HepG2 (cell line): ENCODE results near the gene MST1. TPM values are rescaled to one million over a fixed set of nuclear protein-coding genes. Genes with fewer than 3 reads are reported as not detected.

Source experiments
- HOXA7 ChIP-seq: sonication (generic); formaldehyde crosslinking; IDR thresholded peaks from 2 replicates; pipeline ENCODE4 v1.8.1; 2022; ENCODE audit warnings: mild to moderate bottlenecking, missing genetic modification reagents, moderate library complexity
- KLF11 ChIP-seq: IDR thresholded peaks from 2 replicates; pipeline ENCODE4 v1.6.1; 2016; ENCODE audit warnings: missing compliant biosample characterization
- SMC3 ChIP-seq: IDR thresholded peaks from 2 replicates; pipeline ENCODE4 v1.6.1; 2011; ENCODE audit warnings: low read length, improper control_type of control experiment
- SP5 ChIP-seq: IDR thresholded peaks from 2 replicates; pipeline ENCODE4 v1.6.1; 2016; ENCODE audit warnings: low read depth, borderline replicate concordance
- ZC3H4 ChIP-seq: sonication (generic); formaldehyde crosslinking; IDR thresholded peaks from 2 replicates; pipeline ENCODE4 v1.4.0; 2020; ENCODE audit warnings: missing genetic modification reagents, borderline replicate concordance
- ZNF160 ChIP-seq: sonication (generic); formaldehyde crosslinking; IDR thresholded peaks from 2 replicates; pipeline ENCODE4 v1.8.0; 2022; ENCODE audit warnings: mild to moderate bottlenecking, inconsistent platforms, missing genetic modification reagents
- ZNF468 ChIP-seq: sonication (generic); formaldehyde crosslinking; IDR thresholded peaks from 2 replicates; pipeline ENCODE4 v1.8.0; 2022; ENCODE audit warnings: mild to moderate bottlenecking, moderate library complexity, missing genetic modification reagents
- polyA plus RNA-seq, 8 experiments: library from polyadenylated mRNA; depleted of rRNA in 3 of 8; stranded (reverse) in 7 of 8; unstranded in 1 of 8; fragments of >200 nt; fragmentation: Illumina TruSeq in 4 of 8; extraction: Trizol in 4 of 8; gene quantifications; 2 replicates each; pipeline versions ENCODE4 v1.2.1 to v1.2.3, GENCODE V29; 2011 to 2016; ENCODE audit warnings: low read depth in 4 of 8, missing spikeins in 1 of 8, mixed read lengths in 1 of 8; ENCODE audit not compliant: insufficient read depth in 1 of 8
- total RNA-seq, 5 experiments: library from RNA; depleted of rRNA; stranded (reverse); fragments of >200 nt; fragmentation: Illumina TruSeq; extraction: Trizol; gene quantifications; 2 replicates each; pipeline ENCODE4 v1.2.3, GENCODE V29; 2016; ENCODE audit warnings: low read depth in 1 of 5
- TF ChIP-seq, protein P1 (sequence below): sonication (generic); formaldehyde crosslinking; IDR thresholded peaks from 2 replicates; pipeline ENCODE4 v1.4.0; 2020; ENCODE audit warnings: mild to moderate bottlenecking, missing genetic modification reagents
- TF ChIP-seq, protein P2 (sequence below): sonication (generic); formaldehyde crosslinking; IDR thresholded peaks from 2 replicates; pipeline ENCODE4 v1.5.1; 2020; ENCODE audit warnings: missing genetic modification reagents, mild to moderate bottlenecking, borderline replicate concordance
- TF ChIP-seq, protein P3 (sequence below): sonication (generic); formaldehyde crosslinking; IDR thresholded peaks from 2 replicates; pipeline ENCODE4 v1.8.0; 2022; ENCODE audit warnings: mild to moderate bottlenecking, missing genetic modification reagents, moderate library complexity
- TF ChIP-seq, protein P4 (sequence below): sonication (generic); formaldehyde crosslinking; conservative IDR thresholded peaks from 2 replicates; pipeline ENCODE4 v1.8.0; 2022; ENCODE audit warnings: mild to moderate bottlenecking, moderate library complexity, missing genetic modification reagents
- TF ChIP-seq, protein P5 (sequence below): sonication (generic); formaldehyde crosslinking; IDR thresholded peaks from 2 replicates; pipeline ENCODE4 v1.4.0; 2020; ENCODE audit warnings: missing genetic modification reagents
- TF ChIP-seq, protein P6 (sequence below): sonication (generic); formaldehyde crosslinking; IDR thresholded peaks from 2 replicates; pipeline ENCODE4; 2020; ENCODE audit warnings: missing genetic modification reagents, mild to moderate bottlenecking, borderline replicate concordance

MST1 gene
- total and polyA plus RNA-seq, 2 of the 13 experiments (the other 11 are each of a cell fraction or from before 2014, with no cell fraction given) = 189 to 452 TPM

DNA sequence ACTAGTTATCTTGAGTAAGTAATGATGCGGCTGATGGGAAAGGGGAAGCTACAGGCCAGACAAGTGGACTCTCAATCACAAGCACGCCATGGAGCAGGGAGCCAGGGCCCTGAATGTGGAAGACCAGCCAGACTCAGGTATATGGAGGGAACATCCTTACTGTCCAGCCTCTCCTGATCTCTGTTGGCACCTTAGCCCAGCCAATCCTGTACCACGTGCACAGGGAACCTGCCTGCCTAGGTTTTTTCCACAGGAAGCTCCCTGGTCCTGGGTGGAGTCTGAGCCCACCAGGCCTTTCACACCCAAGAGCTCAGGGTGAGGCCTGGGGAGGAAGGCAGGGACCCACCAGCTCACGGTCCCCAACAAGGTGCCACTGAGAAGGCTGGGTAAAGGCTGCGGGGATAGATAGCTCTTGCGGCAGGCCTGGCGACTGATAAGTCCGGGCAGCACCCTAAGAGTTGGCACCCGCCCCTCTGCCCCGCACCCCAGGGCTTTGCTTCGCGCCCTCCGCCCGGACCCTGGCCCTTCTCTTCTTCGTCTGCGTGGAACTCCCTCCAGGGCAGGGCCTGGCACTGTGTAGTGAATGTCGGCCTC is 16.1 kb downstream of the MST1 start (continued):
- TF ChIP-seq, protein P1, sequence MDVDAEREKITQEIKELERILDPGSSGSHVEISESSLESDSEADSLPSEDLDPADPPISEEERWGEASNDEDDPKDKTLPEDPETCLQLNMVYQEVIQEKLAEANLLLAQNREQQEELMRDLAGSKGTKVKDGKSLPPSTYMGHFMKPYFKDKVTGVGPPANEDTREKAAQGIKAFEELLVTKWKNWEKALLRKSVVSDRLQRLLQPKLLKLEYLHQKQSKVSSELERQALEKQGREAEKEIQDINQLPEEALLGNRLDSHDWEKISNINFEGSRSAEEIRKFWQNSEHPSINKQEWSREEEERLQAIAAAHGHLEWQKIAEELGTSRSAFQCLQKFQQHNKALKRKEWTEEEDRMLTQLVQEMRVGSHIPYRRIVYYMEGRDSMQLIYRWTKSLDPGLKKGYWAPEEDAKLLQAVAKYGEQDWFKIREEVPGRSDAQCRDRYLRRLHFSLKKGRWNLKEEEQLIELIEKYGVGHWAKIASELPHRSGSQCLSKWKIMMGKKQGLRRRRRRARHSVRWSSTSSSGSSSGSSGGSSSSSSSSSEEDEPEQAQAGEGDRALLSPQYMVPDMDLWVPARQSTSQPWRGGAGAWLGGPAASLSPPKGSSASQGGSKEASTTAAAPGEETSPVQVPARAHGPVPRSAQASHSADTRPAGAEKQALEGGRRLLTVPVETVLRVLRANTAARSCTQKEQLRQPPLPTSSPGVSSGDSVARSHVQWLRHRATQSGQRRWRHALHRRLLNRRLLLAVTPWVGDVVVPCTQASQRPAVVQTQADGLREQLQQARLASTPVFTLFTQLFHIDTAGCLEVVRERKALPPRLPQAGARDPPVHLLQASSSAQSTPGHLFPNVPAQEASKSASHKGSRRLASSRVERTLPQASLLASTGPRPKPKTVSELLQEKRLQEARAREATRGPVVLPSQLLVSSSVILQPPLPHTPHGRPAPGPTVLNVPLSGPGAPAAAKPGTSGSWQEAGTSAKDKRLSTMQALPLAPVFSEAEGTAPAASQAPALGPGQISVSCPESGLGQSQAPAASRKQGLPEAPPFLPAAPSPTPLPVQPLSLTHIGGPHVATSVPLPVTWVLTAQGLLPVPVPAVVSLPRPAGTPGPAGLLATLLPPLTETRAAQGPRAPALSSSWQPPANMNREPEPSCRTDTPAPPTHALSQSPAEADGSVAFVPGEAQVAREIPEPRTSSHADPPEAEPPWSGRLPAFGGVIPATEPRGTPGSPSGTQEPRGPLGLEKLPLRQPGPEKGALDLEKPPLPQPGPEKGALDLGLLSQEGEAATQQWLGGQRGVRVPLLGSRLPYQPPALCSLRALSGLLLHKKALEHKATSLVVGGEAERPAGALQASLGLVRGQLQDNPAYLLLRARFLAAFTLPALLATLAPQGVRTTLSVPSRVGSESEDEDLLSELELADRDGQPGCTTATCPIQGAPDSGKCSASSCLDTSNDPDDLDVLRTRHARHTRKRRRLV (CRISPR knock-in tag) = peak; percentile 41; the same call in 1 of the 2 replicates
- no peak for TF ChIP-seq SP5 (CRISPR knock-in tag)
- TF ChIP-seq, protein P2, sequence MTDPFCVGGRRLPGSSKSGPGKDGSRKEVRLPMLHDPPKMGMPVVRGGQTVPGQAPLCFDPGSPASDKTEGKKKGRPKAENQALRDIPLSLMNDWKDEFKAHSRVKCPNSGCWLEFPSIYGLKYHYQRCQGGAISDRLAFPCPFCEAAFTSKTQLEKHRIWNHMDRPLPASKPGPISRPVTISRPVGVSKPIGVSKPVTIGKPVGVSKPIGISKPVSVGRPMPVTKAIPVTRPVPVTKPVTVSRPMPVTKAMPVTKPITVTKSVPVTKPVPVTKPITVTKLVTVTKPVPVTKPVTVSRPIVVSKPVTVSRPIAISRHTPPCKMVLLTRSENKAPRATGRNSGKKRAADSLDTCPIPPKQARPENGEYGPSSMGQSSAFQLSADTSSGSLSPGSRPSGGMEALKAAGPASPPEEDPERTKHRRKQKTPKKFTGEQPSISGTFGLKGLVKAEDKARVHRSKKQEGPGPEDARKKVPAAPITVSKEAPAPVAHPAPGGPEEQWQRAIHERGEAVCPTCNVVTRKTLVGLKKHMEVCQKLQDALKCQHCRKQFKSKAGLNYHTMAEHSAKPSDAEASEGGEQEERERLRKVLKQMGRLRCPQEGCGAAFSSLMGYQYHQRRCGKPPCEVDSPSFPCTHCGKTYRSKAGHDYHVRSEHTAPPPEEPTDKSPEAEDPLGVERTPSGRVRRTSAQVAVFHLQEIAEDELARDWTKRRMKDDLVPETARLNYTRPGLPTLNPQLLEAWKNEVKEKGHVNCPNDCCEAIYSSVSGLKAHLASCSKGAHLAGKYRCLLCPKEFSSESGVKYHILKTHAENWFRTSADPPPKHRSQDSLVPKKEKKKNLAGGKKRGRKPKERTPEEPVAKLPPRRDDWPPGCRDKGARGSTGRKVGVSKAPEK (CRISPR knock-in tag) = no peak
- no peak for TF ChIP-seq SMC3
- no peak; the same call in 1 of the 2 replicates for TF ChIP-seq ZC3H4 (CRISPR knock-in tag)
- TF ChIP-seq HOXA7 (CRISPR knock-in tag) = no peak
- no peak for TF ChIP-seq ZNF468
- TF ChIP-seq, protein P3, sequence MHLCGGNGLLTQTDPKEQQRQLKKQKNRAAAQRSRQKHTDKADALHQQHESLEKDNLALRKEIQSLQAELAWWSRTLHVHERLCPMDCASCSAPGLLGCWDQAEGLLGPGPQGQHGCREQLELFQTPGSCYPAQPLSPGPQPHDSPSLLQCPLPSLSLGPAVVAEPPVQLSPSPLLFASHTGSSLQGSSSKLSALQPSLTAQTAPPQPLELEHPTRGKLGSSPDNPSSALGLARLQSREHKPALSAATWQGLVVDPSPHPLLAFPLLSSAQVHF = no peak
- TF ChIP-seq, protein P4, sequence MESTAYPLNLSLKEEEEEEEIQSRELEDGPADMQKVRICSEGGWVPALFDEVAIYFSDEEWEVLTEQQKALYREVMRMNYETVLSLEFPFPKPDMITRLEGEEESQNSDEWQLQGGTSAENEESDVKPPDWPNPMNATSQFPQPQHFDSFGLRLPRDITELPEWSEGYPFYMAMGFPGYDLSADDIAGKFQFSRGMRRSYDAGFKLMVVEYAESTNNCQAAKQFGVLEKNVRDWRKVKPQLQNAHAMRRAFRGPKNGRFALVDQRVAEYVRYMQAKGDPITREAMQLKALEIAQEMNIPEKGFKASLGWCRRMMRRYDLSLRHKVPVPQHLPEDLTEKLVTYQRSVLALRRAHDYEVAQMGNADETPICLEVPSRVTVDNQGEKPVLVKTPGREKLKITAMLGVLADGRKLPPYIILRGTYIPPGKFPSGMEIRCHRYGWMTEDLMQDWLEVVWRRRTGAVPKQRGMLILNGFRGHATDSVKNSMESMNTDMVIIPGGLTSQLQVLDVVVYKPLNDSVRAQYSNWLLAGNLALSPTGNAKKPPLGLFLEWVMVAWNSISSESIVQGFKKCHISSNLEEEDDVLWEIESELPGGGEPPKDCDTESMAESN (CRISPR knock-in tag) = no peak
- TF ChIP-seq ZNF160 = 0 out of 2 replicates have a peak, but pooled peaks have one; percentile 23
- TF ChIP-seq, protein P5, sequence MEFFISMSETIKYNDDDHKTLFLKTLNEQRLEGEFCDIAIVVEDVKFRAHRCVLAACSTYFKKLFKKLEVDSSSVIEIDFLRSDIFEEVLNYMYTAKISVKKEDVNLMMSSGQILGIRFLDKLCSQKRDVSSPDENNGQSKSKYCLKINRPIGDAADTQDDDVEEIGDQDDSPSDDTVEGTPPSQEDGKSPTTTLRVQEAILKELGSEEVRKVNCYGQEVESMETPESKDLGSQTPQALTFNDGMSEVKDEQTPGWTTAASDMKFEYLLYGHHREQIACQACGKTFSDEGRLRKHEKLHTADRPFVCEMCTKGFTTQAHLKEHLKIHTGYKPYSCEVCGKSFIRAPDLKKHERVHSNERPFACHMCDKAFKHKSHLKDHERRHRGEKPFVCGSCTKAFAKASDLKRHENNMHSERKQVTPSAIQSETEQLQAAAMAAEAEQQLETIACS (CRISPR knock-in tag) = 0 out of 2 replicates have a peak, but pooled peaks have one; percentile 49
- no peak for TF ChIP-seq KLF11 (CRISPR knock-in tag)
- TF ChIP-seq, protein P6, sequence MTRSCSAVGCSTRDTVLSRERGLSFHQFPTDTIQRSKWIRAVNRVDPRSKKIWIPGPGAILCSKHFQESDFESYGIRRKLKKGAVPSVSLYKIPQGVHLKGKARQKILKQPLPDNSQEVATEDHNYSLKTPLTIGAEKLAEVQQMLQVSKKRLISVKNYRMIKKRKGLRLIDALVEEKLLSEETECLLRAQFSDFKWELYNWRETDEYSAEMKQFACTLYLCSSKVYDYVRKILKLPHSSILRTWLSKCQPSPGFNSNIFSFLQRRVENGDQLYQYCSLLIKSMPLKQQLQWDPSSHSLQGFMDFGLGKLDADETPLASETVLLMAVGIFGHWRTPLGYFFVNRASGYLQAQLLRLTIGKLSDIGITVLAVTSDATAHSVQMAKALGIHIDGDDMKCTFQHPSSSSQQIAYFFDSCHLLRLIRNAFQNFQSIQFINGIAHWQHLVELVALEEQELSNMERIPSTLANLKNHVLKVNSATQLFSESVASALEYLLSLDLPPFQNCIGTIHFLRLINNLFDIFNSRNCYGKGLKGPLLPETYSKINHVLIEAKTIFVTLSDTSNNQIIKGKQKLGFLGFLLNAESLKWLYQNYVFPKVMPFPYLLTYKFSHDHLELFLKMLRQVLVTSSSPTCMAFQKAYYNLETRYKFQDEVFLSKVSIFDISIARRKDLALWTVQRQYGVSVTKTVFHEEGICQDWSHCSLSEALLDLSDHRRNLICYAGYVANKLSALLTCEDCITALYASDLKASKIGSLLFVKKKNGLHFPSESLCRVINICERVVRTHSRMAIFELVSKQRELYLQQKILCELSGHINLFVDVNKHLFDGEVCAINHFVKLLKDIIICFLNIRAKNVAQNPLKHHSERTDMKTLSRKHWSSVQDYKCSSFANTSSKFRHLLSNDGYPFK (CRISPR knock-in tag) = 0 out of 2 replicates have a peak, but pooled peaks have one; percentile 18
